GM10266 (cell line): ENCODE data around the gene CHIC1.
"Not testable (repeated sequence)": the region's sequence is repeated elsewhere in the genome, so short reads cannot be mapped to it uniquely, and the experiment has no call there.

Experiments used
- DNase-seq: peaks from one replicate; pipeline ENCODE4 v3.0.0; 2012; ENCODE audit errors: extremely low spot score
- CTCF ChIP-seq: IDR thresholded peaks from 2 replicates; pipeline ENCODE4 v1.5.1; 2012; ENCODE audit warnings: mild to moderate bottlenecking, low read depth; ENCODE audit not compliant: control insufficient read depth, insufficient read depth; ENCODE audit errors: missing control alignments

The CHIC1 gene

GRCh38 chrX:73668779-73669178 is 105.8 kb downstream of the CHIC1 start:
- no peak for TF ChIP-seq CTCF
- no peak for DNase-seq

- TF ChIP-seq CTCF, result no peak
- no peak for DNase-seq
Observed at GRCh38 chrX:73681408-73681807, 118.4 kb downstream of the CHIC1 start.

GRCh38 chrX:73683236-73683859 is 120.4 kb downstream of the CHIC1 start:
- TF ChIP-seq CTCF, result no peak
- no peak for DNase-seq

- DNase-seq, result not testable (repeated sequence)
Observed at GRCh38 chrX:73707014-73707413, 144.0 kb downstream of the CHIC1 start.

- DNase-seq, result no peak
- no peak for TF ChIP-seq CTCF
Observed at GRCh38 chrX:73728602-73729001, 165.6 kb downstream of the CHIC1 start.
